ENCODE results near the gene RNF222. TPM values are rescaled to one million over a fixed set of nuclear protein-coding genes. Genes with fewer than 3 reads are reported as not detected.

The RNF222 gene
- total and polyA plus RNA-seq, 9 donors, result not detected

GRCh38 chr17:8418471-8418870, 20.8 kb upstream of the RNF222 start:
- 67 to 79% (median 74%) methylated on average over 1 of the region's 1 CpG for WGBS, 3 donors
- peaks cover 2% of the 10 kb centered on the region for H3K4me1 ChIP-seq (ENCODE audit: insufficient read depth)
- H3K36me3 ChIP-seq, result no peaks in the 10 kb centered on the region
- no peak overlapping the region for H3K4me3 ChIP-seq
- intact Hi-C loops (cut with DNase I), result loop anchor here in 3 of 4 donors (5.0 to 10.0 kb wide), 2 partner anchors 324 to 366 kb away; partner anchors contain the start of gene CCDC42 (in 1 of the 3)
- H3K9me3 ChIP-seq, result no peaks in the 10 kb centered on the region
- H3K27me3 ChIP-seq, result no peaks in the 10 kb centered on the region
- H3K27ac ChIP-seq, result no peak overlapping the region
- TF ChIP-seq POLR2A (IDR thresholded peaks at IDR 0.05) (no peak), CTCF (IDR thresholded peaks at IDR 0.05) (no peak), EP300 (IDR thresholded peaks at IDR 0.05) (no peak)
- no peak for DNase-seq

DNA sequence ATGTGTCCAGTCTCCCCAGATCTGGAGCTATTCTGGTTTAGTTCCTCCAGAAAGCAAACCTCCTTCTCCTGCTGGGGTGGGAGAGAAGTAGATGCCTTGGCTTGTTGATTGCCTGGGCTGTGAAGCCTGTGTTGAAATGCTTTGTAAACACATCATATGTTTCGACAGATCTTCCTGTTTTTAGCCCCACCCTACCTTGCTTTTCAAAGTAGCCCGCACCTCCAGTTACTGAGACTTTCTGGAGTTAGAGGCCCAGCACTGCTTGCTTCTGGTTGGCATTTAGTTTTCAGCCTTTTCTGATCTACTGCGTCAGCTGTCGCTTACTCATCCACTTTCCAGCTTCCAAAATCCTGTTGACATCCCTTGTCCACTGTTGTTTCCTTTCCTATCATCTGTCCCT, 20.2 kb upstream of the RNF222 start:
- Histone ChIP-seq H3K9me3 (no peaks in the 10 kb centered on the region), H3K27ac (no peak overlapping the region), H3K27me3 (no peaks in the 10 kb centered on the region), H3K4me1 (ENCODE audit: insufficient read depth) (peaks cover 2% of the 10 kb centered on the region), H3K4me3 (no peak overlapping the region), H3K36me3 (no peaks in the 10 kb centered on the region)
- no peak for DNase-seq
- TF ChIP-seq CTCF (IDR thresholded peaks at IDR 0.05), result no peak
- WGBS, 3 donors, result 91 to 96% (median 92%) methylated on average over 4 of the region's 4 CpGs
- intact Hi-C loops (cut with DNase I), result loop anchor here in 3 of 4 donors (5.0 to 10.0 kb wide), 2 partner anchors 324 to 367 kb away; partner anchors contain the start of gene CCDC42 (in 1 of the 3)

DNA sequence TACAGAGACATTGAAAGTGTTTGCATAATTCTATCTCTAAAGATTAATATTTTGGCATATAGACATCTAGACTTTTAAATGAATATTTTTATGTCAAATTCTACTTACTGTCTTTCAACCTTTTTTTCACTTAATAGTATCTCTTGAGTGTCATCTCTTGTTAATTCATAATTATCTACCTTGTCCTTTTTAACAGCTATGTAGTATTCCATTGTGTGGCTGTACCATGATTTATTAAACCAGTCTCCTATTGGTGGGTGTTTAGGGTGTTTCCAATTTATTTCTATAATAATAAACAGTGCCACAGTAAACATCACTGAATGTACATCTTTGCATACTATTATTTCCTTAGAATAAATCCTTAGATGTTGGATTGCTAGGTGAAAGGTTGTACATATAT, 16.3 kb upstream of the RNF222 start:
- Histone ChIP-seq H3K4me3 (no peak overlapping the region), H3K36me3 (no peaks in the 10 kb centered on the region), H3K9me3 (no peaks in the 10 kb centered on the region), H3K4me1 (ENCODE audit: insufficient read depth) (no peaks in the 10 kb centered on the region), H3K27ac (no peak overlapping the region), H3K27me3 (no peaks in the 10 kb centered on the region)
- no peak for TF ChIP-seq POLR2A (IDR thresholded peaks at IDR 0.05)
- TF ChIP-seq EP300 (IDR thresholded peaks at IDR 0.05), result no peak
- TF ChIP-seq CTCF (IDR thresholded peaks at IDR 0.05), result no peak
- no peak for DNase-seq
- intact Hi-C loops (cut with DNase I), result loop anchor here in 2 of 4 donors (5.0 to 10.0 kb wide), 2 partner anchors 333 to 371 kb away; no protein-coding TSS in a partner anchor

GRCh38 chr17:8413328-8413727, 15.7 kb upstream of the RNF222 start:
- no peaks in the 10 kb centered on the region for H3K9me3 ChIP-seq
- DNase-seq, result no peak
- WGBS, 3 donors, result 91 to 93% (median 93%) methylated on average over 4 of the region's 4 CpGs
- H3K27me3 ChIP-seq, result no peaks in the 10 kb centered on the region
- no peak overlapping the region for H3K4me3 ChIP-seq
- no peak overlapping the region for H3K27ac ChIP-seq
- intact Hi-C loops (cut with DNase I), result loop anchor here in 2 of 4 donors (5.0 to 10.0 kb wide), 2 partner anchors 334 to 371 kb away; no protein-coding TSS in a partner anchor
- no peak for TF ChIP-seq POLR2A (IDR thresholded peaks at IDR 0.05)
- TF ChIP-seq EP300 (IDR thresholded peaks at IDR 0.05), result no peak
- no peak for TF ChIP-seq CTCF (IDR thresholded peaks at IDR 0.05)
- no peaks in the 10 kb centered on the region for H3K4me1 ChIP-seq (ENCODE audit: insufficient read depth)
- no peaks in the 10 kb centered on the region for H3K36me3 ChIP-seq

All from ovary (tissue), 9 donors.